ELR (cell line): Measurements from ENCODE around the gene DNAH8.
A peak's percentile ranks its signal among the peaks of the same experiment; 100 is the strongest.
"Not testable (repeated sequence)": the region's sequence is repeated elsewhere in the genome, so short reads cannot be mapped to it uniquely, and the experiment has no call there.

Experiments used
- DNase-seq: peaks from one replicate; pipeline ENCODE4 v3.0.0-alpha.2; 2015; ENCODE audit warnings: low read depth

DNAH8 gene

DNA sequence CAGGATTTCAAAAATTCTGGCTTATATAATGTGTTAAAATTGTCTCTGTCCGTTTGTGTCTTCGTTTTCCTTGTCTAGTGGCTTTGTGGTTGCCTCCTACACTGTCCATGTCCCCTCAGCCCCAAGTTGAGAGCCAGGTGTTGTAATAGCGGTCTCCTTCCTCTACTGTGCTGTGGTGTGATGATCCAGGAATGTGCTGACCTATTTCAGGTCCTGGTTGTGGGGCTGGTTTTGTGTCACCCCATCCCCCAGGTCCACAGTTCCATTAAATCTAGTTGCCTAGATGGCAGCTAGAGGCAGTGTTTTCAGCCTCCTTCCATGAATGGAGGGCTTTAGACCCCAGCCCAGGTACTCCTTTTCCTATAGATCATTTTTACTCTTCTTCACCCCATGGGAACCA lies 128.7 kb downstream of the DNAH8 start:
- no peak for DNase-seq

DNA sequence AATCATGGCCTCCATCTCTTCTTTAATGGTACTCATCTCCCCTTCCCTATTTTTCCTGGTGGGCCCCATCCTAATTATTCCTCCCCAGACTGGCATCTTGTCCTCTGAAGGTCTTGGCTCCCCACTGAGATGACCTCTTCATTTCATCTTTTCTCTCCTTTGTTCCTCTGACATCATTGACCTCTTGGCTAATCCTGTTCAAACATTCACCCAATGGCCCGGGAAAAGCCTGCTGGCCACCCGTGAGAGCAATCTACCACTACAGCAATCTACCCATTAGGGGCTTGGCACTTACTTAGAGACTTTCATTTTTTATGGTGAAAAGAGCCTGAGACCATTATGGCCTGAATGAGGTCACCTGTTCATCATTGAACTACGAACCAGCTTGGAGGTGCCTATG lies 130.8 kb downstream of the DNAH8 start:
- no peak for DNase-seq

DNA sequence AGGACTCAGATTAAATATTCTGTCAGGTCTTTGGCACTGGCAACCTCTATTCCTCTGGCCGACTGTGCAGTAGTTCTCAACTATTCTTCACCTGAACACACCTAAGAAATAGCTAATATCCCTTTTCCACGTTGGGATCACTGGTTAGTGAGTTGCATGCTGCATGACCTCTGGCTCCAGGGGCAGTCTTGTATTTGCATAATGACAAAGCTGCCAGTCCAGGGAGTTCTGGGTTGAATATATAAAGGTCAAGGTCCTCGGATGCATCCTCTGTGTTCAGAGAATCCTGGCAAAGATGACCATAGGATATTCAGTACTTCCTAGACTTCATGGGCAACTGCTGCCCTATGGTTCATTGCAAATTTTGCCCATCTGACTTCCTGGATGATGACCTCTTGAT lies 131.2 kb downstream of the DNAH8 start:
- no peak for DNase-seq

DNA sequence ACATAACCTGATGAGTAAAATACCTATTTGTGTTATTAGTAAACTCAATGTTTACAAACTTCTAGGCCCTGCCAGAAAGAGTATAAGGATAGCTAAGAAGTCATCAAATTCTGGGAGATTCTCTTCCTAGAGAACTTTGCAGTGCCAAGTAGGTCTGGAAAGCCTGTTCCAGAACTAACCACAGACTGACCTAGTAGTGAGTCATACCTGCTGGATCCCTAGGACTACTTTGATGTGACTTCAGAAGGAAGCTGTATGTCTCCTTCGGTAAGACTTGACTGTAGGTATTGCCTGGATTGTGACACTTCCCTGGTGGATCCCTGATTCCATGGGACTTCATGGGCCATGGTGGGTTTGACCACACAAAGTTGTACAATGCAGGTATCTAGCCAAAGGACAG lies 131.7 kb downstream of the DNAH8 start:
- DNase-seq: peak; percentile 54

DNA sequence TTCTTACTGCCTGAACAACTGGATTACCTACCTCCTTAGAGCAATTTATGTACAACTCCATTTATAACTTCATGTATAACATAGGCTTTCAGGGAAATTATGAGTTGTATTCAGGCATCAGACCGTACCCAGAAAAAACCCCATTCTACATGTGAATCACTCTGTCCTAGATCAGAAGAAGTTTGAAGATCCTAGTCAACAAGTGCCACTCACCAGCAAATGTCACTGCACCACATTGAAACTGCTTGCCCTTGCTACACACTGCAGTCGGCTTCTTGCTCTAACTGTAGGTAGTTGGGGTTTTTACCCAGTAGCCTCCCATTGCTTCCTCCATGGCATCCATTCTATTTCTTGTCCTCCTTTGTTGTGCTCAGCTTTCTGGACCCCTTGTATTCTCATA lies 132.4 kb downstream of the DNAH8 start:
- no peak for DNase-seq

DNA sequence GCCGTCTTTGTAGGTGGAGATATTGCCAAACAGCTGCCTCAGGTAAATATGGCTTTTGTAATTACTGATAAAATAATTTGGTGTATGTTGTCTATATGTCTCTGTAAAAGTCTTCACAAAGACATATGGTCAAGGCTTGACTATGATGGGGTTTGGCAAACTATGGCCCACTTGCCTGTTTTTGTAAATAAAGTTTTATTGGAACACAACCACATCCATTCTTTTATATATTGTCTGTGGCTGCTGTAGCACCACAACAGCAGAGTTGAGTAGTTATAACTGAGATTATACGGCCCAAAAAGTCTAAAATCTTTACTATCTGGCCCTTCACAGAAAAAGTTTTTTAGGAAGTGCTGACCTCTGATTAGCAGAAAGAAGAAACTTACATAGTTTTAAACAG lies 133.6 kb downstream of the DNAH8 start:
- DNase-seq: no peak

DNA sequence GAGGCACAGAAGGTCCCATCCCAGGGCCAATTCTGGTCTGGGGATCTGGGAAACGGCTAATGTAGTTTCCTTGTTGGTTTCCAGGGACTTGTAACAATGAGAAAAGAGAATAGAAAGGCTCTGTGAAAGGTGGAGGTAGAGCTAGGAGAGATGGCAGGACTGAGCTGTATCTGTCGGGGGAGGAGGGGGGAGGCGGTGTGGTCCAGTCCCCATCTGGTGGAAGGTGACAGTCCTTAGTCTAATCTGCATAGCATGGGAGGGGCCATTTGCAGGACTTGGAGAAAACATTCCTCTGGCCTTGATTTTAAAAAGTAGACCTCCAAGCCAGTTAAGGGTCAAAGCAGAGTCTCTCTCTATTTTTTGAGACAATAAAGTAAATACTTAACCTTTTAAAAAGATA lies 137.1 kb downstream of the DNAH8 start:
- no peak for DNase-seq

DNA sequence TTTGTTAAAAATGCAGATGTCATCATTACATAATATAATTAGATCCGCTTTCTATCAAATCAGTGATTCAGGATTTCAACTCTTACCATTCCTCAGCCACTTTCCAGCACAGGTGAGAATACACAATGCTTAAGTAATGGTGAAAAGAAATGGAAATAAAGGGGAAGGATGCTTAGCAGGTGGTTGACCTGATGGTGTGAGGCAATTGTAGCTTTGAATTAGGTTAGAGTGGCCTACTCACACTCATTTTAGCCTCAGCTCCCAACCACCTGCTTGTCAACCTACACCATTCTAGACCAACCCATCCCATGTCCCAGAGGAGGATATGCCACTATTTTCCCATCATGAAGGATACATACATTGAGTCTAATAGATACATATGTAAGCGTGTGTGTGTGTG lies 138.1 kb downstream of the DNAH8 start:
- no peak for DNase-seq

DNA sequence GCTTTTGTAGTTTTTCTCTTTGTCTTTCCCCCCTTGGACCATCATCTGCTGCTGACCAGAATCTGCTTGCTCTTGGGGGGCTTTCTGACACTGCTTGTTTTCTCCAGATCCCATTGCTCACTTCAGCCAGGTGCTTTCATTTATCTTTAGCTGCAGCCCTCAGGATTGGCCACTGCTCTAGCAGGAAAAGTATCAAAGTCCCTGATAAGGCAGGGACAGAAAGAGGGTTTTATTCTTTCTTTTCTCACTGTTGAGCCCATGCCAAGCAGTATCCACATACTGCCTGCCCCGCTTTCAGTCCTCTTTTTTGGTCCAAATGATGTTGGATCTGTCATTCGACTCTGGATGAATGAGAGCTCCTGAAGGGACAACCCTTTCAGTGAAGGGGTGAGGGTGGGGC lies 141.4 kb downstream of the DNAH8 start:
- DNase-seq: no peak

DNA sequence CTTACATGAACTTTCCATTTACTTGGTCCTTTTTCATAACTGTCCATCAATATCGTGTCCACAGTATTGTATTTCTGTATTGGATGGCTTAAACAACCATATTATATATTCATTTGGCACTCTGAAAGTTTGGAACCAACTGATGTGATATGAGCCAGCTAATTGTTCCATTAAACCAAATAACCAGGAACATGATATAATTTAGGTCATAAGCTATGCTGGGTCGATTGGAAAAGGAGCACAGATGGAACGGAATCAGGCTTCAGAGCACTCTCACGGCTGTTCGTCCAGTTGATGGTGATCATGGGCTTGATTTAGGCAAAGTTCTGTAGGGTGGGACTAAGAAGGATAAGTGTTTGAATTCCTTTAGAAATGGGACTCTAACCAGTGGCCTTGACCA lies 142.7 kb downstream of the DNAH8 start:
- no peak for DNase-seq

DNA sequence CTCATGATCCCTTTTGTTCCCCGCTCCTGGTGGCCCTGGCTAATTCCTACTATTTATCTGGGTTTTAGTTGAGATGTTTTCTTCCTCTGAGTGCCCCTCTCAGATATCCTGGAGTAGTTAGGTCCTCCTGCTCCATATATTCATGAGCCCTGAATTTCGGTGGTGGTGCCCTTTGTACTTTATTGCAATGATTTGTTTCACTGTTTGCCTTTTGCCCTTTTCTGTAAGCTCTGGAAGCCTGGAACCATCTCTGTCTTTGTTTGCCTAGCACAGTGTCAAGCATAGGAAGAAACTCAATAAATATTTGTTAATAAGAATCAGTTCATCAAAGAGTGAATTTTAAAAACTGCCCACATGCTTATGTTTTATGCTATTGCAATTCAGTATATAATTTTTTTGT lies 144.9 kb downstream of the DNAH8 start:
- no peak for DNase-seq

DNA sequence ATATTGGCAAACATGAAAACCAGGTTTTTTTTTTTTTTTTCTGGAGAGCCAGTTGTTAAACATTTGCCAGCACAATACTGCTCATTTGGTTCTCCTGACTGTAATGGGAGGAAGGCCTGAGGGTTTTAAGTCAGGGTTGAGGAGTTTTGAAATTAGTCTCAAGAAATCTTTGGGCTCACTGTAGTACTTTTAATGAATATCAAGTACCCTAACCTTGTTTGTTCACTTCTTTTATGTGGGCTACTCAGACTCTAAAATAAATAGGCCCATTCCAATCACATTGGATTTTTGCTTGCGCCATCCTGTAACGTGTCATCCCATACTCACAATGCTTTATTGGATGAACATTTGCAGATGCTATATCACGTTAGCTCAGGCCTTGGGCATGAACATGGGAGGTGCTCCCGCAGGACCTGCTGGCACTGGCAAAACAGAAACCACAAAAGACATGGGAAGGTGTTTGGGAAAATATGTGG lies 146.9 kb downstream of the DNAH8 start:
- no peak for DNase-seq

DNA sequence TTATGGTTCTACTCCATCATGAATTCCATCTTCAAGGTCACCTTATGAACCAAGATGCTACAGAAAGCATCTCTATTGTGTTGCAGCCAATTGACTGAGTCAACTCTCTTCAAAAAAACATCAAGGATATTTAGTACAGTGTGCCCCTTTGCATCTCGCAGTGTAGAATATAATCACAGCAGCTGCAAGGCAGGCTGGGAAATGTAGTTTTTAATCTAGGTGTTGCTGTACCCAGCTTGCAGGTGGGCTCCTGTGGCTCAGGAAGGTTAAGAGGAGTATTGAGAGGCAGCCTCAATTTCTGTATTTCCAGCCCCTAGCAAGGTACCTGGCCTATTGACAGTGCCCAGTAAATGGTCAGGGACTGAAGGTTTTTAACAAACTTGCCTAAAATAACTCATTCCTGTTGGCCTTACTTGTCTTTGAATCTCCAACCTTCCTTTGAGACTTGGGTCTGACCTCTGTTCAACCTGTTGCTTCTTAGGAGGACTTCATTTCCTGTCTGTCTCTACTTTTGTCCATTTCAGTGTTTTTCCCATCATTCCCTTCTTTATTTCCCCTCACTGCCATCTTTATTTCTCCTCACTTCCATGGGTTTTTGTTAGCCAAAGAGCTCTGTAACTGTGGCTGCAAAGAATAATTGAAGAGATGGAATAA lies 150.5 kb downstream of the DNAH8 start:
- no peak for DNase-seq

DNA sequence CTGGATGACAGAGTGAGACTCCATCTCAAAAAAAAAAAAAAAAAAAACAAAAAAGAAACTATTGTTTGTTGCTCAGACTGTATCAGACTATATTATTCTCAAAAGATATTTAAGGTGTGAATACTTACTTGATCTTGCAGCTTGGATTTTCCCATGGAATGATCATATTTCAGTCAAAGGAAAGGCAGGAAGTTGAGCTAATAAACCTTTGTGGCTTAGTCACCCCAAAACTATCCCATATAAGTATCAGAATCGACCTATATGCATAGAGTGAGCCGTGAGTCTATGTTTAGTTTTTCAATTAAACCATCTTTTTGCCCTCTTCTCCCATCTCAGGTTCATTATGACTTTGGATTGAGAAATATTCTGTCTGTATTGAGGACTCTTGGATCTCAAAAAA lies 152.6 kb downstream of the DNAH8 start:
- peak; percentile 33 for DNase-seq

DNA sequence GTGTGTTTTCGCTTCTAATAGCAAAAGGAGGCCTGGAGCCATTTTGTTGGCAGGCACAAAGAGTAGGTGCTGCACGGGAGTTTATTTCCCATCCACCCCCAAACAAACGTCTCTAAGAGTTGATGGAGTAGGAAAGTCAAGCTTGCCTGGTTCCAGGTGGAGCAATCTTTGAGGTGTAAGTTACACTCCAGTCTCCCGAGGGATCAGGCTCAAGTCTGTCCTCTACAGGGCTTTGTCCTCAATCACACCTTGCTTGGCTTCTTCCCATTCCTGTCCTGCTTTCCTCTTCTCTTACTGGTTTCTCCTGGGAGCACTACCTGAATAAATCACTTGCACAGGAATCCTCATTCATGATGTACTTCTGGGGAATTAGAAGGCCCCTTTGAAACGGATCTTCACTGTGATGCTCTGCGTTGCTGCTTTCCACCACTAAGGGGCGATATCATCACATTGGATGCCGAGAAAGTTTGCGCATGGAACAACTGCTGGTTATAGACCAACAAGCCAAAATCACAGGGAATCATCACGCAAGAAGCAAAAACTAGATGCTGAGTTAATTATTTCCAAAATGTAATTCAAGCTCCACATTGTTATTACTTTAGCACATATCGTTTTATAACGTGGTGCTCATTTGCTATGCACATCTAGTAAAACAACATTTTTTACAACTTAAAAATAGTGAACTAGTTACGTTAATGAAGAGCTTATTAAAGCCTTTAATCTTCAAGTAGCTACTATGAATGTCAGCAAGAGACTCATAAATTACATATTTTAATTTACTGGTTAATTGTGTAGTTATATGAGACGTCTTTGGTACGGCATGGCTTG lies 156.8 kb downstream of the DNAH8 start:
- DNase-seq: peak; percentile 56

DNA sequence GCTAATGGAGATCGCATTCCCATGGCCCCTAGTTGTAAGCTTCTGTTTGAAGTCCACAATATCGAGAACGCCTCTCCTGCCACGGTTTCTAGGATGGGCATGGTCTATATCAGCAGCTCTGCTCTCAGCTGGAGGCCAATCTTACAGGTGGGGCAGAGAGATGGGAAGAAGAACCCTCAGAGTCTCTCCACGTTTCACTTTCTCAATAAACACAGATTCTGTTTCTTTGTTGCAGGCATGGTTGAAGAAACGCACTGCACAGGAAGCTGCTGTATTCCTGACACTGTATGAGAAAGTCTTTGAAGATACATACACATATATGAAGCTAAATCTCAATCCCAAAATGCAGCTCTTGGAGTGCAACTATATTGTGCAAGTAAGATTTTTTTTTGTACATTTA lies 157.9 kb downstream of the DNAH8 start:
- DNase-seq: no peak

DNA sequence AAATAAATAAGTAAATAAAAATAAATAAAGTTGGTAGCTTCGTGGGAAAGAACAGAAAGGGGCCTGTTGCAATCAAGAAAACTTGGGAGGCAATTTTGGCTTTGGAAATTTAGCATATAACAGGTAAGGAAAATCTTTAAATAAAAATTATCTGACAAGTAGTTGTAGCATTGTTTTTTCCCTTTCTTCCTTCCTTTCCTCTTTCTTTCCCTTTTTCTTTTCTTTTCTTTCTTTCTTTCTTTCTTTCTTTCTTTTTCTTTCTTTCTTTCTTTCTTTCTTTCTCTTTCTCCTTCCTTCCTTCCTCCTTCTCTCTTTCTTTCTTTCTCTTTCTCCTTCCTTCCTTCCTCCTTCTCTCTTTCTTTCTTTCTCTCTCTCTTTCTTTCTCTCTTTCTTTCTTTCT lies 158.7 kb downstream of the DNAH8 start:
- not testable (repeated sequence) for DNase-seq

DNA sequence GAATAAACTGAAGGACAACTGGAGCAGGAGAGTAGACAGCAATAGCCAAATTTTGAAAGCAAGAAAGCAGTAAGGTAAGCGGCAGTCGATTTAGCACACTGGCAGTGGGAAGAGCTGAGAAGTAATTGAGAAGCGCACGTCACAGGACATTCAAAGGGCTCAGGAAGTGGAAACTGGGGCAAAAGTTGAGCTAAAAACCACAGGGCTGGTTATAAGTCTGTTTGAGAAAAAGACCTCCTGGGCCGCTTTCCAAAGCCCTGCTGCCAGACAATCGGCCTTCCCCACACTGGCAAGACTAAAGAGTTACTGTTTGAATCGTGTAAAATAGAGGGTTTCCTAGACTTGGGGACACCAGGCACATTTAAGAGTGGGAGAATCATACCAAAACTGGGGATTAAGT lies 161.4 kb downstream of the DNAH8 start:
- no peak for DNase-seq

DNA sequence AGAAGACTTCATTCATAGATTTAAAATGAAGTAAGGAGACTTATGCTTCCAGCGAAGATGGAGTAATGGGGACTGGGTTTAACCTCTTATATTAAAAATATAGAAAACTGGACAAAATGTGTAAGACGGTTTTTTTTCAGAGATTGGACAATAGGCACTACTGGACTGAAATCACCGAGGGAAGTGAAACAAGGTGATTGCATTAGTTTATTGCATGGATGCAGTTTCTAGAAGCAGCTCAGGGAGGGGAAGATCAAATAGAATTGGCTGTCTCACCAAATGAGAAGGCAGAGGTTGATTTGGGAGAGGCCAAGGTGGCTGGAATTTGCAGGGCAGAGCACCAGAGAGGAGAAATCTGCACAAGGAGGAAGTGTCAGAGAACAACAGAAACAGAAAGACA lies 162.6 kb downstream of the DNAH8 start:
- DNase-seq: no peak

DNA sequence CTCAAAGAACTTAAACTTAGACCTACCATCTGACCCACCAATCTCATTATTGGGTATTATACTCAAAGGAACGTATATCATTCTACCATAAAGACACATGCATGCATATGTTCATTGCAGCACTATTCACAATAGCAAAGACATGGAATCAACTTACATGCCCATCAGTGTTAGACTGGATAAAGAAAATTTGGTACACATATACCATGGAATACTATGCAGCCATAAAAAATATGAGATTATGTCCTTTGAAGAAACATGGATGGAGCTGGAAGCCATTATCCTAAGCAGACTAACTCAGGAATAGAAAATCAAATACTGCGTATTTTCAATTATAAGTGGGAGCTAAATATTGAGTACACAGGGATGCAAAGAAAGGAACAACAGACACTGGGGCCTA lies 167.0 kb downstream of the DNAH8 start:
- no peak for DNase-seq

DNA sequence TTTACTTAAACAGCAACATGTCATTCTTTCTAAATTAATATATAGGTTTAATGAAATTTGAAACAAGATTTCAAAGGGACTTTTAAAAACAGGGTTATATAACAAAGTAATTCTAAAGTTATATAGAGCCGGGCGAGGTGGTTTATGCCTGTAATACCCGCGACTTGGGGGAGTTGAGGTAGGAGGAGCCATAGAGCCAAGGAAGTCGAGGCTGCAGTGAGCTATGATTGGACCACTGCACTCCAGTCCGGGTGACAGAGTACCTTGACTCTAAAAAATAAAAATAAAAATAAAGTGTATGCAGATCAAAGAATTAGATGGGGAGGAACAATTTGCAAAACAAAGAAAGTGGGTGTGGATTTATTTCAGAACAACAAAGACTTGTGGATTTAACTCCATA lies 182.4 kb downstream of the DNAH8 start:
- no peak for DNase-seq

DNA sequence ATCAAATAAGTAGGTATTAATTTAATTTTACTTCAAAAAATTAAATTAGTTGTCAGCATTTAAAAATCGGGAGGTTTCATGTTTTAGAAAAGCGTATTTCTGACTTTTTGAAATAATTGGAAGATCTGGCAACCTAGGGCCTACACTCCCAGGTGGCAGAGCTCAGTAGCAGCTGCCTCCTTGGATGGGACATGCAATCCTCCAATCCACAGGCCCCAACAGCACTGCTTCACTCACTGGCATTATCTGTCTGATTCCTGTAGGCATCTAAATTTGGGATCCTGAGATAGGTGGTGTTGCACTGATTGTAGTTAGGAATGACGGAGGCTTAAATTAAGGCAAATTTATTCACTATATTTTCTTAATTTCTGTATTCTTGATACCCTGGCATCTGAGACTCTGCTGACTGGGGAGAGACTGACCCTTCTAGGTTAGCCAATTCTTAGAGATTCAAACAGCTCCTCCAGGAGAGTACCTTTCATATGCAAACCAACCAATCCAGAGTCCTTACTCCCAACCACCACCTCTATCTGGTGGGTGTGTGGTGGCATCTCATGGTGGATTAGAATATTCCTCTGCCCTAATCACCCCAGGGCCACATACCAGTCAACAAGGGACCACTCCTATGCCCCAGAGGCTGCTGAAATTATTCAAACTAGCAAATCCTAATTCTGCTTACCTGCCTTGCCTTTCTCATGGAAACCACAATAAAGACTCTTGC lies 186.9 kb downstream of the DNAH8 start:
- DNase-seq: no peak

DNA sequence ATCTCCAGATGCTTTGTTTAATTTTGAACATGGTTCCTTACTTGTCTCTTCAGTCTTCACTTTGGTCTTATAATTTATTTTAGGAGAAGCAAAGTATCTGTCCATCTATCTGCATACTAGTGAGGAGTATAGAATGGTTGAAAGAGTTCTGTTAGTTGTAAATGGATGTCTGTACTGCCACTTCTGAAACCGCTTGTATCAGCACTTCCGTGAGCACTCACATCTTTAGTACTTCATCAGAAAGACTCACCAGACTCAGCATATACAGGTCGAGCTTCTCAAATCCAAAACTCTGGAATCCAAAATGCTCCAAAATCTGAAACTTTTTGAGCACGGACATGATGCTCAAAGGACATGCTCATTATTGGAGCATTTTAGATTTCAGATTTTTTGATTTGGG lies 191.5 kb downstream of the DNAH8 start:
- no peak for DNase-seq
